GM13976 (cell line): Measurements from ENCODE around the gene OR6C2.
"Not testable (repeated sequence)": the region's sequence is repeated elsewhere in the genome, so short reads cannot be mapped to it uniquely, and the experiment has no call there.

Source experiments
- DNase-seq: peaks from one replicate; pipeline ENCODE4 v3.0.0; 2012; ENCODE audit warnings: low spot score
- in situ Hi-C: fragments of 300-500 bp; cut with MboI; formaldehyde crosslinking; loops from one replicate; pipeline ENCODE4 v1.12.0; 2022; ENCODE audit warnings: low sequenced_read_pairs, mixed read lengths, inconsistent platforms; ENCODE audit not compliant: unreplicated experiment
- TF ChIP-seq, protein P1 (sequence below): IDR thresholded peaks from 2 replicates; pipeline ENCODE4 v1.5.1; 2012; ENCODE audit warnings: borderline replicate concordance, mild to moderate bottlenecking; ENCODE audit not compliant: insufficient read depth; ENCODE audit errors: extremely low read depth, missing control alignments, control extremely low read depth

The OR6C2 gene

GRCh38 chr12:55448825-55449224 is 4.9 kb downstream of the OR6C2 start:
- TF ChIP-seq, protein P1, sequence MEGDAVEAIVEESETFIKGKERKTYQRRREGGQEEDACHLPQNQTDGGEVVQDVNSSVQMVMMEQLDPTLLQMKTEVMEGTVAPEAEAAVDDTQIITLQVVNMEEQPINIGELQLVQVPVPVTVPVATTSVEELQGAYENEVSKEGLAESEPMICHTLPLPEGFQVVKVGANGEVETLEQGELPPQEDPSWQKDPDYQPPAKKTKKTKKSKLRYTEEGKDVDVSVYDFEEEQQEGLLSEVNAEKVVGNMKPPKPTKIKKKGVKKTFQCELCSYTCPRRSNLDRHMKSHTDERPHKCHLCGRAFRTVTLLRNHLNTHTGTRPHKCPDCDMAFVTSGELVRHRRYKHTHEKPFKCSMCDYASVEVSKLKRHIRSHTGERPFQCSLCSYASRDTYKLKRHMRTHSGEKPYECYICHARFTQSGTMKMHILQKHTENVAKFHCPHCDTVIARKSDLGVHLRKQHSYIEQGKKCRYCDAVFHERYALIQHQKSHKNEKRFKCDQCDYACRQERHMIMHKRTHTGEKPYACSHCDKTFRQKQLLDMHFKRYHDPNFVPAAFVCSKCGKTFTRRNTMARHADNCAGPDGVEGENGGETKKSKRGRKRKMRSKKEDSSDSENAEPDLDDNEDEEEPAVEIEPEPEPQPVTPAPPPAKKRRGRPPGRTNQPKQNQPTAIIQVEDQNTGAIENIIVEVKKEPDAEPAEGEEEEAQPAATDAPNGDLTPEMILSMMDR: no peak
- DNase-seq: no peak
- in situ Hi-C loops: no loop called here

- DNase-seq, in situ Hi-C loops: not testable (repeated sequence)
These were observed 21.1 kb downstream of the OR6C2 start for GRCh38 chr12:55464926-55465325.

DNA sequence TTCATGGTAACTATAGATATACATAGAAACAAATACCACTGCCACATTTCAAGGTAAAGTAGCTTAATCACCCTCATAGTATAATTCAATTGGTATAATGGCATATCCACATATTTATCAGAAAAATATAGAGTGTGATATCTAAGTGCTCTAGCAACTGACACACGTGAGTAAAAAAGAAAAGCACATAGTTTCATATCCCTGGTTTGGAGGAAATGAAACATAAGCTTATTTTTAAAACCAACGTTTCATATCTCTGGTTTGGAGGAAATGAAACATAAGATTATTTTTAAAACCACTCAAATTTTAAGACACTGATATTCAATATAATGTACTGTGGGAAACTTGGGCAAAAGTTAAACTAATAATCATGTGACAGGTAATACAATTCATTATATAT is 24.0 kb downstream of the OR6C2 start:
- DNase-seq: no peak
- in situ Hi-C loops: no loop called here

DNA sequence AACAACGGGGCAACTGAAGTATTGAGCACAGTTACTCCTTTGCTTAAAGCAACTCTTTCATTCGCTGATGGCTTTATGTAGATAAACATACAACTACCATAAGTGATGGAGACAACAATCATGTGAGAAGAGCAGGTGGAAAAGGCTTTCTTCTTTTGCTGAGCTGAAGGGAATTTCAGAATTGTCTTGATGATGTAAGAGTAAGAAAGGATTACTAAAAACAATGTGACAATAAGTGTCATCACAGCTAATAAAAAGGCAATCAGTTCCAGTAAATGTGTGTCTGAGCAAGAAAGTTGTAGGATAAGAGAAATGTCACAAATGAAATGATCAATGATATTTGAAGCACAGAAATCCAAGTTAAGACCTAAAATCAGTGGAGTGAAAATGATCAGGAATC is 25.4 kb downstream of the OR6C2 start:
- in situ Hi-C loops: no loop called here
- TF ChIP-seq, protein P1: no peak
- DNase-seq: no peak

More for the DNA sequence above, 24.0 kb downstream of the OR6C2 start:
- TF ChIP-seq, protein P1: no peak

- no peak for DNase-seq
- in situ Hi-C loops: no loop called here
- TF ChIP-seq, protein P1: no peak
These were observed 26.4 kb downstream of the OR6C2 start, which contains the start of gene OR6C70 for GRCh38 chr12:55470088-55470829. OR6C70 (minus strand) TSS chr12:55470138; CDS start chr12:55470138, 0 bp downstream.

GRCh38 chr12:55472264-55472663 is 28.4 kb downstream of the OR6C2 start:
- in situ Hi-C loops: no loop called here
- TF ChIP-seq, protein P1: no peak
- no peak for DNase-seq

- in situ Hi-C loops: not testable (repeated sequence)
These were observed 35.3 kb downstream of the OR6C2 start for GRCh38 chr12:55479136-55479535.

DNA sequence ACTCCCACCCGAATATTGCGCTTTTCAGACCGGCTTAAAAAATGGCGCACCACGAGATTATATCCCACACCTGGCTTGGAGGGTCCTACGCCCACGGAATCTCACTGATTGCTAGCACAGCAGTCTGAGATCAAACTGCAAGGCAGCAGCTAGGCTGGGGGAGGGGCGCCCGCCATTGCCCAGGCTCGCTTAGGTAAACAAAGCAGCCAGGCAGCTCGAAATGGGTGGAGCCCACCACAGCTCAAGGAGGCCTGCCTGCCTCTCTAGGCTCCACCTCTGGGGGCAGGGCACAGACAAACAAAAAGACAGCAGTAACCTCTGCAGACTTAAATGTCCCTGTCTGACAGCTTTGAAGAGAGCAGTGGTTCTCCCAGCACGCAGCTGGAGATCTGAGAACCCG is 40.4 kb downstream of the OR6C2 start:
- DNase-seq, in situ Hi-C loops: not testable (repeated sequence)

More at GRCh38 chr12:55479136-55479535, 35.3 kb downstream of the OR6C2 start:
- DNase-seq: not testable (repeated sequence)
